ENCODE results near the gene ZCCHC4.

ZCCHC4 gene

GRCh38 chr4:25312496-25313200, at the start of gene ZCCHC4:
TSS of gene ZCCHC4 (plus strand) at chr4:25312774. CDS start at chr4:25312810, 36 bp downstream.
- DNase-seq, result peak; percentile 86

- no peak for DNase-seq
Observed at GRCh38 chr4:25271866-25272265, 40.7 kb upstream of the ZCCHC4 start.

- DNase-seq, result no peak
Observed at GRCh38 chr4:25280210-25280609, 32.4 kb upstream of the ZCCHC4 start.

- no peak for DNase-seq
Observed at GRCh38 chr4:25283948-25284347, 28.6 kb upstream of the ZCCHC4 start.

- no peak for DNase-seq
Observed at GRCh38 chr4:25284466-25284865, 28.1 kb upstream of the ZCCHC4 start.

- DNase-seq, result no peak
Observed at GRCh38 chr4:25290490-25291067, 22.0 kb upstream of the ZCCHC4 start.

GRCh38 chr4:25291158-25291733, 21.3 kb upstream of the ZCCHC4 start:
- DNase-seq, result no peak

GRCh38 chr4:25297528-25298242, 14.9 kb upstream of the ZCCHC4 start:
- no peak for DNase-seq

GRCh38 chr4:25299476-25300203, 12.9 kb upstream of the ZCCHC4 start:
- no peak for DNase-seq

GRCh38 chr4:25301471-25301870, 11.1 kb upstream of the ZCCHC4 start:
- DNase-seq, result no peak

- no peak for DNase-seq
Observed at GRCh38 chr4:25302626-25303025, 9.9 kb upstream of the ZCCHC4 start.

- DNase-seq, result no peak
Observed at GRCh38 chr4:25303578-25303977, 9.0 kb upstream of the ZCCHC4 start.

GRCh38 chr4:25306518-25307057, 6.0 kb upstream of the ZCCHC4 start:
- no peak for DNase-seq

- DNase-seq, result no peak
Observed at GRCh38 chr4:25307596-25307995, 5.0 kb upstream of the ZCCHC4 start.

GRCh38 chr4:25308306-25308705, 4.3 kb upstream of the ZCCHC4 start:
- DNase-seq, result no peak

GRCh38 chr4:25308761-25309160, 3.8 kb upstream of the ZCCHC4 start:
- DNase-seq, result no peak

- no peak for DNase-seq
Observed at GRCh38 chr4:25310066-25310802, 2.3 kb upstream of the ZCCHC4 start.

GRCh38 chr4:25310803-25311166, 1.8 kb upstream of the ZCCHC4 start:
- DNase-seq, result no peak

- DNase-seq, result no peak
Observed at GRCh38 chr4:25313201-25313895, 774 bp downstream of the ZCCHC4 start.

- no peak for DNase-seq
Observed at GRCh38 chr4:25320336-25320735, 7.8 kb downstream of the ZCCHC4 start.

- no peak for DNase-seq
Observed at GRCh38 chr4:25320773-25321172, 8.2 kb downstream of the ZCCHC4 start.

- no peak for DNase-seq
Observed at GRCh38 chr4:25321703-25322102, 9.1 kb downstream of the ZCCHC4 start.

Data from CD4-positive, alpha-beta T cell treated with Interleukin-4 for 4 hours (primary cell).